Stomach (tissue), 4 donors: ENCODE data around the gene CACNA2D3.

Source experiments
- EP300 ChIP-seq: sonication (generic); formaldehyde crosslinking; IDR thresholded peaks from one replicate; pipeline ENCODE4 v1.6.1; 2017; ENCODE audit warnings: antibody characterized with exemption
- TF ChIP-seq, protein P1 (sequence below), 7 experiments: fragments of 450-650 bp in 4 of 7; fragments of 200-600 bp in 3 of 7; sonication (generic) in 3 of 7; IDR thresholded peaks; one replicate each; pipeline ENCODE4 v1.5.1; 2016 to 2019; ENCODE audit warnings: antibody characterized with exemption in 7 of 7, control low read depth in 2 of 7, mild to moderate bottlenecking in 1 of 7

DNA sequence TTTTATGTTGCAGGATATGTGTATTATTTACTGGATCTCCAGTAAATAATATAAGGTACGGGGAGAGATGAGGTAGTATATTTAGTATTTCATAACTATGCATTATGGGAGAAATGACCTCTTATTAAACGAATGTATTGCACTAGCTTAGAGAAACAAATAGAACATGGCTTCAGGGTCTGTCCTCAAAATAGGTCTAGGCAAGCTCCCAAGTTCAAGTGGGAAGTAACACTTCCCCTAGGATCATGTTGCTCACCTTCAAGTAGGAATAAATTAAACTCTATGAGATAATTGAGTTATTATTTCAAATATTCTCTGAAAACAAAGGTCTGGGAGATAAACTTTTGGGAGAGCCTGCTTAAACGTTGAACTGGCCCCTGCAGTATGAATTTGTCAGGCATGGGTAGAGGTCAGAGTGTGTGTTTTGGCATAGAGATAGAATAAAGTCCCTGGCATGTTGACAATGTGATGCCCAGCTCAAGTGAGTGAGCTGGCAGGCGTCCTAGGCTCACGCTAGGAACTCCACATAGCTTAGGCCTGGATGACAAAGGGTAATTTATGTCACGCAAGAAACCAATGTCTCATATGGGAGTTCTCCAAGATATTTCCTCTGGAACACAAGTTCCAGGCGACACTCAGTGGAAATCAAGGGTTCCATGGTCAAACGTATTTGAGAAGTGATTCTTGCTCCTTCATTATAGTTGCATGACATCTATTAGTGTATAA, 236.8 kb downstream of the CACNA2D3 start:
- TF ChIP-seq, protein P1, sequence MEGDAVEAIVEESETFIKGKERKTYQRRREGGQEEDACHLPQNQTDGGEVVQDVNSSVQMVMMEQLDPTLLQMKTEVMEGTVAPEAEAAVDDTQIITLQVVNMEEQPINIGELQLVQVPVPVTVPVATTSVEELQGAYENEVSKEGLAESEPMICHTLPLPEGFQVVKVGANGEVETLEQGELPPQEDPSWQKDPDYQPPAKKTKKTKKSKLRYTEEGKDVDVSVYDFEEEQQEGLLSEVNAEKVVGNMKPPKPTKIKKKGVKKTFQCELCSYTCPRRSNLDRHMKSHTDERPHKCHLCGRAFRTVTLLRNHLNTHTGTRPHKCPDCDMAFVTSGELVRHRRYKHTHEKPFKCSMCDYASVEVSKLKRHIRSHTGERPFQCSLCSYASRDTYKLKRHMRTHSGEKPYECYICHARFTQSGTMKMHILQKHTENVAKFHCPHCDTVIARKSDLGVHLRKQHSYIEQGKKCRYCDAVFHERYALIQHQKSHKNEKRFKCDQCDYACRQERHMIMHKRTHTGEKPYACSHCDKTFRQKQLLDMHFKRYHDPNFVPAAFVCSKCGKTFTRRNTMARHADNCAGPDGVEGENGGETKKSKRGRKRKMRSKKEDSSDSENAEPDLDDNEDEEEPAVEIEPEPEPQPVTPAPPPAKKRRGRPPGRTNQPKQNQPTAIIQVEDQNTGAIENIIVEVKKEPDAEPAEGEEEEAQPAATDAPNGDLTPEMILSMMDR (IDR thresholded peaks at IDR 0.05), result no peak
- no peak for TF ChIP-seq EP300
